Cardiac fibroblast (primary cell): ENCODE measurements around the gene MXI1.
A peak's percentile ranks its signal among the peaks of the same experiment; 100 is the strongest.

Experiments used
- DNase-seq, 2 donors: peaks; one replicate each; pipeline versions ENCODE4 v3.0.0 to v3.0.0-alpha.2; 2010; ENCODE audit warnings: low read depth in 2 of 2
- H3K4me3 ChIP-seq, 2 donors: replicated peaks in 1 of 2; 1 replicate in 1 of 2; 2 replicates in 1 of 2; pipeline ENCODE4 v1.5.1; 2011; ENCODE audit warnings: low read depth in 2 of 2, low read length in 2 of 2, mild to moderate bottlenecking in 2 of 2, moderate library complexity in 1 of 2
- CTCF ChIP-seq: IDR thresholded peaks from one replicate; pipeline ENCODE4 v1.5.1; 2011; ENCODE audit warnings: low read depth, mild to moderate bottlenecking, low read length, inconsistent platforms

MXI1 gene

DNA sequence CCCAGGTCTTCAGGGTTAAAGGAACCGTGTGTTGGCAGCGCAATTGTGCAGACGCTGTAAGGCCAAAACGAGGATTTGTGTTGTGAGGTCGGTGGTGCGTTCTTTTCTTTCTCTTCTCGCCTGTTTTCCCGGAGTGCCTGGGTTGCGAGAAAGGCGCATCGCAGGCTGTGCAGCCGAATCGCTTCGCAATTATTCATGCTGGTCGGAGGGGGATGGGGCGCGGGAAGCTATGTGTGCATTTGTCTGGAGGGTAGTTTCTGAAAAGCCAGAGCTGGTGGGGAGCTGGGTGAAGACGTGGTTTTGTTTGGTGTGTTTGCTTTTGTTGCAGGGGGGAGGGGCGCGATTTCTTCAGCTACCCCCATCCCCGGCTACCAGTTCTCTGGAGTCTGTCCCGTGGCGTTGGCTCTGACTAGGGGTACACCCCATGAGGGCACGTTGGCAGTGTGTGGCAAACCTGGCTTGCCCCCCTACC lies 2.1 kb downstream of the MXI1 start:
- TF ChIP-seq CTCF: no peak
- peak; percentile 73 for DNase-seq
- peak overlapping the region; percentile 77 to 81 for H3K4me3 ChIP-seq

DNA sequence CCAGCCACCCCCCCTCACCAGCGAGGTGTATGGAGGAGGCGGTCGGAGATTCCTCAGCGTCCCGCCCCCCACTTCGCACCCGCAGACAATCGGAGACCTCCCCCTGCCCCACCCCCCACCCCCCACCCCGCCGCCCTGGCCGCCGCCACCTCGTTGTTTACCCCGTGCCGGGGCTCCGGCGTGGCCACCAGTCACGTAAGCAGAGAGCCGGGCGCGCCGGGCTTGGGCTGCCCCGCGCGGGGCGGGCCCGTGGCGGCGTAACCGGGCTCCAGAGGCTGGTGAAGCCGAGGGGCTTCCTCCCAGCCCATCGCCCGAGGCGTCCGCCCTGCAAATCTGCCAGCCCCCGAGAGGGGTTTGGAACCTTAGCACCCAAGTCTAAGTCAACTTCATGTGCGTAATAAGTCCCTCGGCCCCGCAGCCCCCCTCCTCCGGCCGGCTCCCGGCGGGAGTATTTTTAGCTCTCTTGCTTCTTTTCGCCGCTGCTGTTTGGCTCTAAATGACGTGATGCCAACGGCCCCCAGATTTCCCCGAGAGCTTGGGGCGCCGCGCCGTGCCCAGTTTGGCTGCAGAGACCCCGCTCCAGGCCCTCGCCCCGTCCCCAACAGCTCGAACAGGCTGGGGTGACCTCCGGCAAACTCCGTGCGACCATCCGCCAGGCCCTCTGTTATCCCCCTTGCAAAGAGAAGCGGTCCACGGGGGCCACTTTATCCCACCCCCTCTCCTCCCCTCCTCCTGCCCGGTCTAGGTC lies 2.7 kb downstream of the MXI1 start:
- H3K4me3 ChIP-seq: peak overlapping the region; percentile 77 to 81
- TF ChIP-seq CTCF: no peak
- peak; percentile 35 to 44 for DNase-seq

DNA sequence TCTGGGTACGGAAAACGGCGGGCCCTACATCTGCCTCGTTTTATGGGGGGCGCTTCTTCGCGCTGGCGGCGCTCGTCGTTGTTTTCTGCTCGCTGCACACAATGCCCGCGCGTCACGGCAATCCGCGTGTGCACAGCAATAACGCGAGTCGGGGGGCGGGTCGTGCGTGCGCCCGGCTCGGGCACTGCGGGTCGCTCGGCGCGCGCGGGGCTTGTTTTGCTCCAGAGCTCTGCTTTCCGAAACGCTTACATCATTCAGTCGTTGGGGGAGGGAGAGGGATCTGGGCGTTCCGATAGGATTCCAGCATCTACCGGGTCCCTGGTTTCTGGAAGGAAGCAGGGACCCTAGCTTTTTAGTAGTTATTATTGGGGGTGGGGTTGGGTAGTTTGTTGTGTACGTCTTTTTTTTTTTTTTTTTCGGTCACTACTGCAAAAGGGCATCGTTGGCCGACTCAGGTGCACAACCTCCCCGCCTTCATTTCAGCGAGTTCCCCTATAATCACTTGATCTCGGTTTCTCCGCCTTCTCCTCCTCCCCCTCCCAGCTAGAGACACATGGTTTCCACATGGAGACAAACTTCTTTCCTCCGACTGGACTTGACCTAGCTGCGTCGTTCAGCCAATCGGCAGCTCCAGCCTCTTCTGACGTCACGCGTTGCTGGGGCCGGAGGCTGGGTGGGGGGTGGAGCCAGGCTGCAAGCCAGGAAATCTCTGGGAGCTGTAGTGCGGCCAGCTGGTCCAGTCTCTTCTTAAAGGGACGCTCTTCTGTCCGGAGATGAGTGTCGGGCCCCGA lies 3.5 kb downstream of the MXI1 start:
- peak; percentile 98 to 99 for DNase-seq
- no peak for TF ChIP-seq CTCF
- H3K4me3 ChIP-seq: peak overlapping the region; percentile 77 to 81

DNA sequence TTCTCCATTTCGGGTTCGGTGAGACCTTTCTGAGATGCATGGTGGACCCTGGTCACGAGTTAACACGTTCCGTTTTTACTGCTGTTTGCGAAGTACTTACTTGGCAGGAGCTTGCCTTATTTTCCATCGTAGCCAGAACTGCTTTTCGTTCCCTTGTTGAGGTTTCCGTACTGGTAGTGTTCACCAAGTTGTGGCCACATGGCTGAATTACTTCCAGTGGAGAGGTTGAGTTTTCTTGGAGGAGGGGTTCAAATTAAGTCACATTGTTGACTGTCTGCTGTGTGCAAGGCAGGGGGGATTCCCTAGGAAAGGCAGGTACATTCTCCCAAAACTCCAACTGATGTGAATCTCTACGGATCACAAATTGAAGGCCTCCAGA lies 4.0 kb downstream of the MXI1 start:
- no peak for DNase-seq
- peak overlapping the region; percentile 28 to 49 for H3K4me3 ChIP-seq
- no peak for TF ChIP-seq CTCF

DNA sequence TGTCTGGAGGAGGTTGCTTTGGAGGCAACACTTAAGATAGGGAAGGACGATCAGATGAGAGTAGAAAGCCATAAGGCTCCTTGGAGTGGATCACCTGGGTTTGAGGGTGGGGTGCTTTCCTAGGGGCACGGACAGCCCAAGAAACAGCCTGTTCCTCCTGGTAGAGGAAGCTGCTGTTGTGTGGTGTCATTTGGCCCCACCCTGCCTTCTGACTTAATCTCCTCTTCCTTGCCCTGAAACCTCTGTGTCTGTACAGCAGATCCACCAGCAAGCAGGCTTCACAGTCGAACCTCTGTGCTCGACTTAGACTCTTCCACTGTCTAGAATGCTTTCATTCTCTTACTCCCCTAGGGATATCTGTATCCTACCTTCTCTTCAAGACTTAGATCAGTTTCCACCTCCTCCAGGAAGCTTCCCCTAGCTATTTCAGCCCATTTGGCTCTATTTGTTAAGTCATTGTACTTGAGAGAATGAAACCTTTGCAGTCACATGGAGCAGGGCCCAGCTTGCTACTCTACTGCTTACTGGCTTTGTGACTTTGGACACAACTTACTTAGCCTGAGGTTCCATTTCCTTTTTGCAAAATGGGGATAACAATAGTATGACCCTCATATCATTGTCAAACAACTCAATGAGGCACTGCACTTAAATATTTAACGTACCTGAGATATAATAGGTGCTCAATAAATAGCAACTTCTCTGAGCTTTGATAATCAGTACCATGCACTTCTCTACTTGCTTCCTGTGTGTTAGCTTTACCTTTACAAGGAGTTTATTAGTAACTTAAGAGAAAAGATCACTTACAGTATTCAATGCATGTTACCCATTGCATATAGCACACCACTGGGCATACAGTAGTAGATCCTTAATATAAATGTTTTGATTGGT lies 5.0 kb downstream of the MXI1 start:
- no peak for TF ChIP-seq CTCF
- H3K4me3 ChIP-seq: no peak overlapping the region
- DNase-seq: no peak

- no peak overlapping the region for H3K4me3 ChIP-seq
- TF ChIP-seq CTCF: no peak
- no peak for DNase-seq
These were observed 7.0 kb downstream of the MXI1 start for GRCh38 chr10:110214371-110214826.
